HEK293T (cell line): ENCODE results near the gene HIGD1A.

Experiments
- CTCF ChIA-PET: fragments of 350-600 bp; formaldehyde crosslinking; extraction: SDS; loops from one replicate; lab custom pipeline; 2021; ENCODE audit warnings: antibody characterized with exemption, inconsistent platforms; lab: Yijun Ruan, JAX
- POLR2A ChIA-PET: fragments of 350-600 bp; formaldehyde crosslinking; extraction: SDS; loops from one replicate; lab custom pipeline; 2020; ENCODE audit warnings: antibody characterized with exemption, inconsistent platforms; lab: Yijun Ruan, JAX
- DNase-seq: peaks from one replicate; pipeline ENCODE4 v3.0.0; 2012; ENCODE audit warnings: mixed read lengths; ENCODE audit errors: extremely low spot score
- ARNT ChIP-seq: fragments of 450-650 bp; IDR thresholded peaks from 2 replicates; pipeline ENCODE4 v1.6.1; 2017; ENCODE audit warnings: mild to moderate bottlenecking
- BHLHE40 ChIP-seq: fragments of 450-650 bp; IDR thresholded peaks from 2 replicates; pipeline ENCODE4 v1.6.1; 2016; ENCODE audit warnings: mild to moderate bottlenecking, moderate library complexity, borderline replicate concordance
- CTBP1 ChIP-seq: fragments of 450-650 bp; IDR thresholded peaks from 2 replicates; pipeline ENCODE4 v1.6.1; 2016; ENCODE audit warnings: borderline replicate concordance
- ELF4 ChIP-seq: fragments of 450-650 bp; IDR thresholded peaks from 2 replicates; pipeline ENCODE4 v1.6.1; 2017; ENCODE audit warnings: antibody characterized with exemption
- FOXA1 ChIP-seq: fragments of 450-650 bp; IDR thresholded peaks from 2 replicates; pipeline ENCODE4 v1.6.1; 2016; ENCODE audit warnings: mild to moderate bottlenecking
- FOXK2 ChIP-seq: fragments of 450-650 bp; IDR thresholded peaks from 2 replicates; pipeline ENCODE4 v1.6.1; 2016; ENCODE audit warnings: mild to moderate bottlenecking
- FOXM1 ChIP-seq: fragments of 450-650 bp; IDR thresholded peaks from 2 replicates; pipeline ENCODE4 v1.6.1; 2017; ENCODE audit warnings: mild to moderate bottlenecking, borderline replicate concordance
- HDGF ChIP-seq: fragments of 450-650 bp; IDR thresholded peaks from 2 replicates; pipeline ENCODE4 v1.6.1; 2017; ENCODE audit warnings: antibody characterized with exemption, borderline replicate concordance
- L3MBTL2 ChIP-seq: fragments of 450-650 bp; conservative IDR thresholded peaks from 2 replicates; pipeline ENCODE4 v1.6.1; 2016; ENCODE audit warnings: mild to moderate bottlenecking
- LEF1 ChIP-seq: fragments of 450-650 bp; IDR thresholded peaks from 2 replicates; pipeline ENCODE4 v1.6.1; 2017; ENCODE audit warnings: mild to moderate bottlenecking, borderline replicate concordance
- NFRKB ChIP-seq: fragments of 450-650 bp; IDR thresholded peaks from 2 replicates; pipeline ENCODE4 v1.6.1; 2016; ENCODE audit warnings: mild to moderate bottlenecking, moderate library complexity
- PKNOX1 ChIP-seq: fragments of 450-650 bp; IDR thresholded peaks from 2 replicates; pipeline ENCODE4 v1.6.1; 2016
- SP1 ChIP-seq: fragments of 450-650 bp; IDR thresholded peaks from 2 replicates; pipeline ENCODE4 v1.6.1; 2017
- SUZ12 ChIP-seq: fragments of 450-650 bp; IDR thresholded peaks from 2 replicates; pipeline ENCODE4 v1.6.1; 2016; ENCODE audit warnings: mild to moderate bottlenecking
- TARDBP ChIP-seq: fragments of 450-650 bp; IDR thresholded peaks from 2 replicates; pipeline ENCODE4 v1.6.1; 2016
- ZNF384 ChIP-seq: fragments of 450-650 bp; IDR thresholded peaks from 2 replicates; pipeline ENCODE4 v1.6.1; 2016

The HIGD1A gene

GRCh38 chr3:42829628-42830436 lies 25.5 kb upstream of the HIGD1A start:
- TF ChIP-seq BHLHE40 (no peak), ZNF384 (no peak), TARDBP (no peak), SUZ12 (no peak), L3MBTL2 (no peak), NFRKB (no peak)
- DNase-seq = no peak
- ChIA-PET CTCF (interaction anchor here (0.6 to 2.4 kb wide), 12 partner anchors 9 to 1371 kb away, joined by 3 to 24 read pairs (median 6); no protein-coding TSS in a partner anchor), POLR2A (interaction anchor here (1.4 kb wide), 1 partner anchor 10 kb away, joined by 4 read pairs; no protein-coding TSS in a partner anchor)

GRCh38 chr3:42829083-42829627 lies 24.9 kb upstream of the HIGD1A start:
- CTCF ChIA-PET = no interaction called here
- POLR2A ChIA-PET = no interaction called here
- no peak for TF ChIP-seq ARNT
- no peak for DNase-seq

GRCh38 chr3:42827654-42828053 lies 23.4 kb upstream of the HIGD1A start:
- POLR2A ChIA-PET = no interaction called here
- no peak for DNase-seq
- CTCF ChIA-PET = no interaction called here
- TF ChIP-seq FOXM1 = no peak
- no peak for TF ChIP-seq FOXK2
- no peak for TF ChIP-seq FOXA1
- TF ChIP-seq PKNOX1 = no peak
- TF ChIP-seq BHLHE40 = no peak
- no peak for TF ChIP-seq ARNT
- no peak for TF ChIP-seq ZNF384
- no peak for TF ChIP-seq LEF1

- ChIA-PET CTCF (no interaction called here), POLR2A (no interaction called here)
- no peak for TF ChIP-seq TARDBP
- no peak for TF ChIP-seq FOXA1
- TF ChIP-seq FOXK2 = no peak
- TF ChIP-seq PKNOX1 = no peak
- TF ChIP-seq CTBP1 = no peak
- no peak for TF ChIP-seq ELF4
- no peak for TF ChIP-seq SUZ12
- DNase-seq = no peak
These were observed 22.7 kb upstream of the HIGD1A start for GRCh38 chr3:42827023-42827422.

- CTCF ChIA-PET = no interaction called here
- TF ChIP-seq FOXM1 = no peak
- TF ChIP-seq SP1 = no peak
- TF ChIP-seq ZNF384 = no peak
- no peak for TF ChIP-seq ELF4
- TF ChIP-seq FOXK2 = no peak
- TF ChIP-seq TARDBP = no peak
- TF ChIP-seq LEF1 = no peak
- no peak for TF ChIP-seq HDGF
- no peak for TF ChIP-seq PKNOX1
- TF ChIP-seq CTBP1 = no peak
- no peak for TF ChIP-seq ARNT
- no peak for TF ChIP-seq SUZ12
- TF ChIP-seq NFRKB = no peak
- no peak for TF ChIP-seq FOXA1
- no peak for TF ChIP-seq BHLHE40
- no peak for TF ChIP-seq L3MBTL2
- POLR2A ChIA-PET = no interaction called here
- DNase-seq = no peak
These were observed 21.9 kb upstream of the HIGD1A start for GRCh38 chr3:42826141-42826540.

- CTCF ChIA-PET = interaction anchor here (0.7 to 1.0 kb wide), 2 partner anchors 17 to 1706 kb away, joined by 4 read pairs; no protein-coding TSS in a partner anchor
- no peak for DNase-seq
- POLR2A ChIA-PET = interaction anchor here (1.0 kb wide), 1 partner anchor 19 kb away, joined by 3 read pairs; the partner anchor contains the start of gene HIGD1A
- TF ChIP-seq ARNT (no peak), L3MBTL2 (no peak), TARDBP (no peak), SUZ12 (no peak), CTBP1 (no peak), PKNOX1 (no peak; the same call in 1 of the 2 replicates), SP1 (no peak), NFRKB (no peak), BHLHE40 (no peak), FOXM1 (no peak), FOXA1 (no peak), LEF1 (no peak), FOXK2 (no peak), HDGF (no peak), ELF4 (no peak), ZNF384 (no peak)
These were observed 19.1 kb upstream of the HIGD1A start for GRCh38 chr3:42823351-42823750.
